ENCODE measurements around the gene LMBRD2. TPM values are rescaled to one million over a fixed set of nuclear protein-coding genes. Genes with fewer than 3 reads are reported as not detected.

LMBRD2 gene
- total RNA-seq, 2 donors from 2014 or later: 5.5 to 7.4 TPM

DNA sequence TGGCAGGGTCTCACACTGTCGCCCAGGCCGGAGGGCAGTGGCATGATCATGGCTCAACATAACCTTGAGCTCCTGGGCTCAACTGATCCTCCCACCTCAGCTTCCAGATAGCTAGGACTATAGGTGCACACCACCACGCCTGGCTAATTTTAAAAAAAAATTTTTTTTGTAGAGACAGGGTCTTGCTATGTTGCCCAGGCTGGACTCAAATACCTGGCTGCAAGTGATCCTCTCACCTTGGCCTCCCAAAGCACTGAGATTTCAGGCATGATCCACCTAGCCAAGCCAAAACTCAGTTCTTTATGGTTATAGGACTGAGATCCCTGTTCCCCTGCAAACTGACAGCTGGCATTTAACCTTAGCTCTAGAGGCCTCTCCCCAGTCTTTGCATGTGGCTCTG is 5.3 kb downstream of the LMBRD2 start:
- no peaks in the 10 kb centered on the region for H3K9me3 Mint-ChIP-seq
- no peak overlapping the region for H3K4me3 ChIP-seq (ENCODE audit: low read length)
- no peak overlapping the region for H3K27ac Mint-ChIP-seq
- no peak overlapping the region for H3K9ac ChIP-seq (ENCODE audit: extremely low read depth, low read length, poor library complexity, severe bottlenecking)
- WGBS, 2 experiments (ENCODE audit: insufficient coverage in 1 of 2, insufficient read length in 1 of 2): 79 to 86% methylated on average over 2 to 3 of the region's 3 CpGs
- no peaks in the 10 kb centered on the region for H3K4me1 ChIP-seq (ENCODE audit: control insufficient read depth, insufficient read depth, low read length)
- H3K9me3 ChIP-seq (ENCODE audit: control insufficient read depth, low read length): no peaks in the 10 kb centered on the region
- no peak overlapping the region for H3K27ac ChIP-seq (ENCODE audit: low read depth, low read length)
- H3K27me3 ChIP-seq (ENCODE audit: control insufficient read depth, insufficient read depth, low read length, poor library complexity, severe bottlenecking): no peaks in the 10 kb centered on the region
- TF ChIP-seq, protein P1, sequence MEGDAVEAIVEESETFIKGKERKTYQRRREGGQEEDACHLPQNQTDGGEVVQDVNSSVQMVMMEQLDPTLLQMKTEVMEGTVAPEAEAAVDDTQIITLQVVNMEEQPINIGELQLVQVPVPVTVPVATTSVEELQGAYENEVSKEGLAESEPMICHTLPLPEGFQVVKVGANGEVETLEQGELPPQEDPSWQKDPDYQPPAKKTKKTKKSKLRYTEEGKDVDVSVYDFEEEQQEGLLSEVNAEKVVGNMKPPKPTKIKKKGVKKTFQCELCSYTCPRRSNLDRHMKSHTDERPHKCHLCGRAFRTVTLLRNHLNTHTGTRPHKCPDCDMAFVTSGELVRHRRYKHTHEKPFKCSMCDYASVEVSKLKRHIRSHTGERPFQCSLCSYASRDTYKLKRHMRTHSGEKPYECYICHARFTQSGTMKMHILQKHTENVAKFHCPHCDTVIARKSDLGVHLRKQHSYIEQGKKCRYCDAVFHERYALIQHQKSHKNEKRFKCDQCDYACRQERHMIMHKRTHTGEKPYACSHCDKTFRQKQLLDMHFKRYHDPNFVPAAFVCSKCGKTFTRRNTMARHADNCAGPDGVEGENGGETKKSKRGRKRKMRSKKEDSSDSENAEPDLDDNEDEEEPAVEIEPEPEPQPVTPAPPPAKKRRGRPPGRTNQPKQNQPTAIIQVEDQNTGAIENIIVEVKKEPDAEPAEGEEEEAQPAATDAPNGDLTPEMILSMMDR (conservative IDR thresholded peaks at IDR 0.05): no peak
- no peak overlapping the region for H3K4me3 Mint-ChIP-seq
- H3K36me3 Mint-ChIP-seq (ENCODE audit: low read depth): peaks cover 4% of the 10 kb centered on the region
- H3K36me3 ChIP-seq (ENCODE audit: control insufficient read depth, insufficient read depth, low read length): peaks cover 4% of the 10 kb centered on the region
- no peak for DNase-seq
- H3K27me3 Mint-ChIP-seq (ENCODE audit: insufficient read depth): no peaks in the 10 kb centered on the region
- peaks cover 8% of the 10 kb centered on the region for H3K4me1 Mint-ChIP-seq

DNA sequence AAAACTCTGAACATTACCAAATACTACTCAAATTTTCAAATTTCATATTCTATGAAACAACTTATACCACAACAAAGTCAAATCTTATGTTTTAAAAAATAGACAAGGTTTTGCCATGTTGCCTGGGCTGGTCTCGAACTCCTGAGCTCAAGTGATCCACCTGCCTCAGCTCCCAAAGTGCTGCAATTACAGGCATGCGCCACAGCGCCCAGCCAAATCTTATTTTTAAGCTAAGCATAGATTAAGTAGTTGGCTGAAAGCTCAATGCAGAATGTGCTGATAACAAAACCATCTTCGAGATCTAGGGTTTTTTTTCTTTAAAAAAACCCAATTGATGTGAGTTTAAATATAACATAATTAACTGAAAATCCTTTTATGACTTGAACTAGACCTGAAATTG is 6.4 kb downstream of the LMBRD2 start:
- Mint-ChIP-seq H3K36me3 (ENCODE audit: low read depth) (peaks cover 9% of the 10 kb centered on the region), H3K27me3 (ENCODE audit: insufficient read depth) (no peaks in the 10 kb centered on the region), H3K27ac (no peak overlapping the region), H3K4me1 (peaks cover under 1% of the 10 kb centered on the region), H3K9me3 (no peaks in the 10 kb centered on the region), H3K4me3 (no peak overlapping the region)
- no peak overlapping the region for H3K9ac ChIP-seq (ENCODE audit: extremely low read depth, low read length, poor library complexity, severe bottlenecking)
- no peak for DNase-seq
- TF ChIP-seq, protein P1 (conservative IDR thresholded peaks at IDR 0.05): peak; percentile 33
- no peak overlapping the region for H3K4me3 ChIP-seq (ENCODE audit: low read length)
- H3K9me3 ChIP-seq (ENCODE audit: control insufficient read depth, low read length): peaks cover 7% of the 10 kb centered on the region
- peaks cover 14% of the 10 kb centered on the region for H3K36me3 ChIP-seq (ENCODE audit: control insufficient read depth, insufficient read depth, low read length)
- no peaks in the 10 kb centered on the region for H3K4me1 ChIP-seq (ENCODE audit: control insufficient read depth, insufficient read depth, low read length)
- no peak overlapping the region for H3K27ac ChIP-seq (ENCODE audit: low read depth, low read length)
- H3K27me3 ChIP-seq (ENCODE audit: control insufficient read depth, insufficient read depth, low read length, poor library complexity, severe bottlenecking): no peaks in the 10 kb centered on the region
- 96 to 100% methylated on average over 2 to 4 of the region's 4 CpGs for WGBS, 2 experiments (ENCODE audit: insufficient coverage in 1 of 2, insufficient read length in 1 of 2)

DNA sequence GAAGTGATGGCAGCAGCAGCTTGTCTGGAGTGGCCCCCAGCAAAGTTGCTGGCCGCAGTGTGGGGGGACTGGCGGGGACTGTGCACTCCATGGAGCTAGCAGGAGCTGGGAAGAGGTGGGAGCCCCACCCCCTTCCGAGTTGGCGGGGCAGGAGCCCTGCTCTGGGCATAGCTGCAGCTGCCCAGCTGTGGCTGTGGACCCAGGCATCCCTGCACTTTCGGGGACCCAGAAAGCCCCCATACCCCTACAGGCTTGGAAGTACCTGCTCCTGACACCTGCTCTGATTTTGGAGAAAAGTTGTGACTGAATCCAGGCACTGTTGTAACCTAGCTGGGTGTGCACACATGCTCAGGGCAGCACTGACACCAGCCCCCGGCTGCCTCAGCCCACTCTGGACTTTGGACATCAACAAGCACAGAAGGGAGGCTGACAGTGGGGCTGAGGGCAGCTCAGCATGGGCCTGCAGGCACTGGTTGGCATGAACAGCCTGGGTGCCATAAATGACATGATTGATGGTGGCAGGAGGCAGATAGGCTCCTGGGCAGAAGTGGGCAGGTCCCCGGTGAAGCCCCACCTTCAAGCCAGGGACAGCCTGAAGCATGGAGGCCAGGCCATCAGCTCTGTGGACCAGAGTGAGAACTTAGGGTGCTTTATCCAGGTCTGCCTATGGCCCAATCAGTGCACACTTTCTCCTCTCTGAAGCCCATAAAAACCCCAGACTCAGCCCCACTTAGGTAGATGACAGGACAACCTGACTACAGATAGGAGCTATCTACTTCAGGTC is 12.6 kb downstream of the LMBRD2 start:
- Mint-ChIP-seq H3K27me3 (ENCODE audit: insufficient read depth) (no peaks in the 10 kb centered on the region), H3K4me3 (no peak overlapping the region), H3K27ac (no peak overlapping the region), H3K36me3 (ENCODE audit: low read depth) (peaks cover 12% of the 10 kb centered on the region), H3K9me3 (no peaks in the 10 kb centered on the region), H3K4me1 (no peaks in the 10 kb centered on the region)
- H3K27me3 ChIP-seq (ENCODE audit: control insufficient read depth, insufficient read depth, low read length, poor library complexity, severe bottlenecking): no peaks in the 10 kb centered on the region
- no peak for DNase-seq
- H3K27ac ChIP-seq (ENCODE audit: low read depth, low read length): no peak overlapping the region
- peaks cover 9% of the 10 kb centered on the region for H3K9me3 ChIP-seq (ENCODE audit: control insufficient read depth, low read length)
- no peaks in the 10 kb centered on the region for H3K4me1 ChIP-seq (ENCODE audit: control insufficient read depth, insufficient read depth, low read length)
- H3K36me3 ChIP-seq (ENCODE audit: control insufficient read depth, insufficient read depth, low read length): peaks cover 24% of the 10 kb centered on the region
- 83 to 92% methylated on average over 2 to 7 of the region's 7 CpGs for WGBS, 2 experiments (ENCODE audit: insufficient coverage in 1 of 2, insufficient read length in 1 of 2)
- H3K9ac ChIP-seq (ENCODE audit: extremely low read depth, low read length, poor library complexity, severe bottlenecking): no peak overlapping the region
- TF ChIP-seq, protein P1 (conservative IDR thresholded peaks at IDR 0.05): no peak
- H3K4me3 ChIP-seq (ENCODE audit: low read length): no peak overlapping the region

All from endodermal cell (in vitro differentiated cells).